ENCODE results near the gene CEP68.

CEP68 gene

GRCh38 chr2:65133626-65134025 lies 77.4 kb downstream of the CEP68 start:
- no peak for DNase-seq

DNA sequence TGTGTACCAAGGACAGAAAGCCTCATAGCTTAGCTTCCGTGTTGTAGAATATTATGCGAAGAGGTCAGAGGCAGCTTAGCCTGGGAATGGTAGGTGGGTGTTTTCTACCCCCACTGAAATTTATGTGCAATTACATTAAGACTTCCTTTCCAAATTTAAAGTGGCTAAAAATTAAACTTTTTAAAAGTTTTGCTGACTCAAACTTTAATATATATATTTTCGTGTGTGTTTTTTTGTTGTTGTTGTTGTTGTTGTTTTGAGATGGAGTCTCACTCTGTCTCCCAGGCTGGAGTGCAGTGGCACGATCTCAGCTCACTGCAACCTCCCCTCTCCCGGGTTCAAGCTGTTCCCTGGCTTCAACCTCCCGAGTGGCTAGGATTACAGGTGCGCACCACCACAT lies 77.9 kb downstream of the CEP68 start:
- no peak for DNase-seq

DNA sequence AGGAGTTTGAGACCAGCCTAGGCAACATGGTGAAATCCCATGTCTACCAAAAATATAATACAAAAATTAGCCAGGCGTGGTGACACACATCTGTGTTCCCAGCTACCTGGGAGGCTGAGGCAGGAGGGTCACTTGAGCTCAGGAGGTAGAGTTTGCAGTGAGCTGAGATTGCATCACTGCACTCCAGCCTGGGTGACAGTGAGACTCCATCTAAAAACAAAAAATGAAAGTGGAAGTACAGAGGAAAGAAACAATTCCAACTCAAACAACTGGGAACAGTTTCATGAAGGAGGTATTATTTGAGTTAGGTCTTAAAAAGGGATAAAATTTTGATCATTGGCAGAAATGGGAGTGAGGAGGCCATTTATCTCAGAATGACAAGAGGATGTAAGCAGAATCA lies 80.0 kb downstream of the CEP68 start:
- DNase-seq = no peak
